ENCODE data around the gene CLCA4.

The CLCA4 gene

DNA sequence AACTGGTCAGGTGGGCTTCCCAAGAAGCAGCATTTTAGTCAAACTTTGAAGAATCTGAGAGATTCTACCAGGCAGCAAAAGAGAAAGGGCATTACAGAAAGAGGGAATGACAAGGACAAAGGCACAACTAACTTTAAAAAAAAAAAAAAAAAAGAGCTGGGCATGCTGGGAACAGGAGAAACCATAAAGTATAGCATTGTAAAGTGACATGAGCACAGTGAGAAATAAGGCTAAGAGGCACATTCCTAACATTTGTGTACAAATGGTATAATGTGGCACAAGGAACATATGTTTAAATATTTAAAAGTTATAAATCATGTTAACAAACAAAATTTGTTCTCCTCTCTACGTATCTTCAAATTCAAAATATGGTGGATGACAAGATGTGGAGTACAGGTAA, 69.6 kb downstream of the CLCA4 start:
- DNase-seq (ENCODE audit: low read depth) = no peak
- TF ChIP-seq, protein P1, sequence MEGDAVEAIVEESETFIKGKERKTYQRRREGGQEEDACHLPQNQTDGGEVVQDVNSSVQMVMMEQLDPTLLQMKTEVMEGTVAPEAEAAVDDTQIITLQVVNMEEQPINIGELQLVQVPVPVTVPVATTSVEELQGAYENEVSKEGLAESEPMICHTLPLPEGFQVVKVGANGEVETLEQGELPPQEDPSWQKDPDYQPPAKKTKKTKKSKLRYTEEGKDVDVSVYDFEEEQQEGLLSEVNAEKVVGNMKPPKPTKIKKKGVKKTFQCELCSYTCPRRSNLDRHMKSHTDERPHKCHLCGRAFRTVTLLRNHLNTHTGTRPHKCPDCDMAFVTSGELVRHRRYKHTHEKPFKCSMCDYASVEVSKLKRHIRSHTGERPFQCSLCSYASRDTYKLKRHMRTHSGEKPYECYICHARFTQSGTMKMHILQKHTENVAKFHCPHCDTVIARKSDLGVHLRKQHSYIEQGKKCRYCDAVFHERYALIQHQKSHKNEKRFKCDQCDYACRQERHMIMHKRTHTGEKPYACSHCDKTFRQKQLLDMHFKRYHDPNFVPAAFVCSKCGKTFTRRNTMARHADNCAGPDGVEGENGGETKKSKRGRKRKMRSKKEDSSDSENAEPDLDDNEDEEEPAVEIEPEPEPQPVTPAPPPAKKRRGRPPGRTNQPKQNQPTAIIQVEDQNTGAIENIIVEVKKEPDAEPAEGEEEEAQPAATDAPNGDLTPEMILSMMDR (conservative IDR thresholded peaks at IDR 0.05; ENCODE audit: low read depth, low read length) = no peak
- H3K4me3 ChIP-seq (ENCODE audit: low read length) = no peak overlapping the region

DNA sequence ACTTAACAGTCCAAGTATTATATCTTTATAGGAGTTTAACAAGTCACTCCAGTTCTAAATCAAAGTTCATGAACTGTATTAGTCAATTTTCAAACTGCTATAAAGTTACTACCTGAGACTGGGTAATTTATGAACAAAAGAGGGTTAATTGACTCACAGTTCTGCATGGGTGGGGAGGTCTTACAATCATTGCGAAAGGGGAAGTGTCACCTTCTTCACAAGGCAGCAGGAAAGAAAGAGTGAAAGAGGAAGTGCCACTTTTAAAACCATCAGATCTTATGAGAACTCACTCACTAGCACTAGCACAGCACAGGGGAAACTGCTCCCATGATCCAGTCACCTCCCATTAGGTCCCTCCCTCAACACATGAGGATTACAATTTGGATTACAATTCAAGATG, 70.0 kb downstream of the CLCA4 start:
- DNase-seq (ENCODE audit: low read depth) = no peak
- TF ChIP-seq, protein P1 (conservative IDR thresholded peaks at IDR 0.05; ENCODE audit: low read depth, low read length) = no peak
- no peak overlapping the region for H3K4me3 ChIP-seq (ENCODE audit: low read length)

DNA sequence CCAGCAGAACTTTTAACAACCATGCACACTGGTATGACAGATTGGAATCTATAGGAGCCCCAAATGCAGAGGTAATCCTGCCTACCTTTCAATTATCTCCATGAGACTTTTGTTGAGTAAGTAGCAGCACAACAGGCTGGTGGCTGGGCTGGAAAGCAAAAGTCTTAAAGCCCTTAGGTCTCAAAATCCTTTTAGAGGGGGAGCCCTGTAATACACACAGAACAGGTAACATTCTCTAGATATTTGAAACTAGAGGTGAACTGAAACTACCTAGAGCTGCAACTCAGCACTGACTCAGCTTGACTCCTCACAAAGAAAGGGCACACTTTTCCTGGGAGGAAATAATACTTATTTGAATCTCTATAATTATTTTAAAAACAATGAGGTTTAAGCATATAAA, 71.5 kb downstream of the CLCA4 start:
- TF ChIP-seq, protein P1 (conservative IDR thresholded peaks at IDR 0.05; ENCODE audit: low read depth, low read length) = no peak
- DNase-seq (ENCODE audit: low read depth) = no peak
- no peak overlapping the region for H3K4me3 ChIP-seq (ENCODE audit: low read length)

DNA sequence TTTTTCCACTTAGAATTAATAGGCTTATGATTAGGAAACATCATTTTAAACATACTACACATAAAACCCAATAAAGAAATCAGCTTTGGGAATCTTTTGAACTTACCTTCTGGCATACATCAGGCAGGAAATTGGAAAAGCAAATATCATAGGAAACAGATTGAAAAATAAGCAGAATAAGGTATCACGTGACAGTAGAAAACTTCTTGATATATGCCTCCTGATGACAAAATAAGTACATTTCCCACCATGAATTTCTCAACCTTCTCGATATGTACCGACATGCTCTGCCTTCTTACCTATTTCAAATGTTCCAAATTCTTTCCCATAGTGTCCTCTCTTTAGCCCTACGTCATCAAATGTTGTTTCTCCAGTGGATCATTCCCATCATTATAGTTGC, 72.4 kb downstream of the CLCA4 start:
- DNase-seq (ENCODE audit: low read depth) = no peak
- TF ChIP-seq, protein P1 (conservative IDR thresholded peaks at IDR 0.05; ENCODE audit: low read depth, low read length) = no peak
- no peak overlapping the region for H3K4me3 ChIP-seq (ENCODE audit: low read length)

DNA sequence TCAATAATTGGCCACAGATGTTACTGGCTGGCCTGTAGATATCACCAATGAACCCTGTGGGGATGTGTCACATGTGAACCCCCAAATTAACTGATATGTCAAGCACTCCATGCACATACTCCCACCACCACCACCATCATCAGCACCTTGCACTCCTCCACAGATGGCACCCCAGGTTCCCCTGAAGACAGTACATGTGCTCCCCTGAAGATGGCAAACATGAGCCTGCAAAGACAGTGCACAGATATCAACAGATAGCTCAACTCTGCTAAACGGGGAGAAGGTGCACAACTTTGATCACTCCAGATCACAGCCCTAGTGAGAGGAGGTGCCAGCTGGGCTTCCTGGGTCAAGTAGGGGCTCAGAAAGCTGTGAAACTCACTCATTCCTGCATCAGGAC, 74.4 kb downstream of the CLCA4 start:
- no peak for DNase-seq (ENCODE audit: low read depth)
- TF ChIP-seq, protein P1 (conservative IDR thresholded peaks at IDR 0.05; ENCODE audit: low read depth, low read length) = no peak
- H3K4me3 ChIP-seq (ENCODE audit: low read length) = no peak overlapping the region
